Aorta (tissue), 5 donors: Measurements from ENCODE around the gene TPCN1. TPM values are rescaled to one million over a fixed set of nuclear protein-coding genes. Genes with fewer than 3 reads are reported as not detected.
A peak's percentile ranks its signal among the peaks of the same experiment; 100 is the strongest.
"Not testable (repeated sequence)": the region's sequence is repeated elsewhere in the genome, so short reads cannot be mapped to it uniquely, and the experiment has no call there.

Source experiments
- ATAC-seq: fragments of 200-7000 bp; cut with Tn5 transposase; one replicate; pipeline ENCODE4 v1.9.1; 2022; ENCODE audit warnings: moderate library complexity; ENCODE audit not compliant: low FRiP score
- DNase-seq, 2 donors: peaks; one replicate each; pipeline ENCODE4 v3.0.0-alpha.2; 2020
- H3K27ac ChIP-seq, 2 donors: one replicate each; pipeline ENCODE4 v1.5.1; 2013; ENCODE audit warnings: low read length in 2 of 2, mild to moderate bottlenecking in 2 of 2, moderate library complexity in 2 of 2, control low read depth in 1 of 2, inconsistent platforms in 1 of 2, low read depth in 1 of 2
- H3K27me3 ChIP-seq, 2 donors: one replicate each; pipeline ENCODE4 v1.6.1; 2013; ENCODE audit warnings: control low read depth in 1 of 2, low read length in 1 of 2, mild to moderate bottlenecking in 1 of 2, moderate library complexity in 1 of 2; ENCODE audit not compliant: insufficient read depth in 2 of 2, control insufficient read depth in 1 of 2
- H3K36me3 ChIP-seq, 2 donors: one replicate each; pipeline ENCODE4 v1.6.1; 2013; ENCODE audit warnings: control low read depth in 1 of 2, low read length in 1 of 2, mild to moderate bottlenecking in 1 of 2; ENCODE audit not compliant: insufficient read depth in 2 of 2, control insufficient read depth in 1 of 2
- H3K4me1 ChIP-seq, 2 donors: one replicate each; pipeline ENCODE4 v1.6.1; 2013; ENCODE audit warnings: low read length in 2 of 2, control low read depth in 1 of 2, mild to moderate bottlenecking in 1 of 2, moderate library complexity in 1 of 2; ENCODE audit not compliant: insufficient read depth in 2 of 2, control insufficient read depth in 1 of 2
- H3K4me3 ChIP-seq, 2 donors: one replicate each; pipeline ENCODE4 v1.5.1; 2013; ENCODE audit warnings: low read length in 2 of 2, control low read depth in 1 of 2, mild to moderate bottlenecking in 1 of 2
- H3K9me3 ChIP-seq: one replicate; pipeline ENCODE4 v1.6.1; 2013; ENCODE audit warnings: mild to moderate bottlenecking, low read length; ENCODE audit not compliant: control insufficient read depth
- WGBS, 2 donors: extraction: QIAGEN DNeasy Blood & Tissue Kit; methylation state at CpG; one replicate each; pipeline ENCODE4 v1.1.7; 2013; 5-methylcytosine and 5-hydroxymethylcytosine counted together
- intact Hi-C, 2 donors: fragments of 100-400 bp; cut with DNase I; formaldehyde crosslinking; loops; one replicate each; pipeline versions ENCODE4 v1.14.2 to v1.15.0; 2022
- polyA plus RNA-seq, 2 donors: library from polyadenylated mRNA; stranded (reverse); fragments of 200-250 nt; gene quantifications; one replicate each; pipeline ENCODE4 v1.2.3, GENCODE V29; 2013
- total RNA-seq, 2 donors: library from RNA; stranded (reverse); fragmentation: NEBNext Ultra II Directional; extraction: Animal tissue kit (Norgen Biotek cat#: 25700); gene quantifications; one replicate each; pipeline ENCODE4 v1.2.1, GENCODE V29; 2021
- donor health status: healthy with polysubstance abuse.
- donor health status: Bipolar disorder and iron deficiency.
- donor health status: DM: no; HTN: no; CAD: no.
- donor health status: DM: no; HTN: no; CAD: no.
- donor health status: DM: yes; HTN: yes; CAD: no.

Gene TPCN1
- total and polyA plus RNA-seq, 4 donors: 21.4 to 128 (median 87.2) TPM

DNA sequence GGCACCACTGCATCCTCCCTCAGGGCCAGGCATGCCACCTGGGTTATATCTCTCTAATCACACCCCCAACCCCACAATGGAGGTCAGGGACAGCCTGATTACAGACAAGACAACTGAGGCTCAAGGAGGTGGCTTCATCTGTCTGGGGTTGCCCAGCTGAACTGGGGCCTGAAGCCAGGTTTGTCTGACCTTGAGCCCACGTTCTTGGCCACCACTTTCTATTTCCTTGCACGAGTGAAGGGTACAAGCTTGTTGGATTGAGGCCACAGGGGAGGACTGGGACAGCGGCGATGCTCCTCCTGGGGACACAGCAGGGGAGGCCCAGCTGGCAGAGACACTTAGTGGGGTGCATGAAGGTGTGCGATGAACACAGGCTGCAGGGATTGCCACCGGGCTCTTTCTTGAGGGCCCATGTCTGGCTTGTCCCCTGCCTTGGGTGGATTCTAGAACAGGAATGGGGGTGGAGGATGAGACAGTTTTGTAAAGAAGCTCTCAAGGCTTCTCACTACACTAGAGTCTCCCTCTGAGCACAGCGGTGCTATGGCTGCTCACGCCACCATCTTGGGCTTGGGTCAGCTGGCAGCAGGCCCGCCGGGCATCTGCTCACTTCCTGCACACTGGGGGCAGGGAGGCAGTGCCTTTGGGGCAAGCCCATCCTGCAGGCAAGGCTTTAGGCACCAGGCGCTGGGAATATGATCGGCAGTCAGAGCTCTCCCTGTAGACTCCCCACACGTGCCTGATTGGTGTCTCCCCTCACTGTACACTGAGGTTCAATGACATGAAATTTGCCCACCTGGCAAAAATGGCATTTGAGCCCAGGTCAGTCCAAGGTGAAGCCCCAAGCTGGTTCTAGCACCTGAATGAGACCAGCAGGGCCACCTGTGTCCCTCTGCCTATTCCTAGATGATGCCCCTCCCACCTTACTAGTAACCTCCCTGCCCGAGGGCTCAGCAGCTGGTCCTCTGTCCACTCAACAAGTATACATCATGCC is 19.8 kb upstream of the TPCN1 start:
- Histone ChIP-seq H3K4me3 (no peak overlapping the region), H3K27ac (no peak overlapping the region), H3K9me3 (no peaks in the 10 kb centered on the region), H3K27me3 (no peaks in the 10 kb centered on the region), H3K4me1 (no peaks in the 10 kb centered on the region), H3K36me3 (no peaks in the 10 kb centered on the region)
- DNase-seq (peak; percentile 41 to 61), ATAC-seq (no peak)
- 87 to 89% methylated on average over 14 of the region's 14 CpGs for WGBS, 2 donors
- intact Hi-C loops: no loop called here

DNA sequence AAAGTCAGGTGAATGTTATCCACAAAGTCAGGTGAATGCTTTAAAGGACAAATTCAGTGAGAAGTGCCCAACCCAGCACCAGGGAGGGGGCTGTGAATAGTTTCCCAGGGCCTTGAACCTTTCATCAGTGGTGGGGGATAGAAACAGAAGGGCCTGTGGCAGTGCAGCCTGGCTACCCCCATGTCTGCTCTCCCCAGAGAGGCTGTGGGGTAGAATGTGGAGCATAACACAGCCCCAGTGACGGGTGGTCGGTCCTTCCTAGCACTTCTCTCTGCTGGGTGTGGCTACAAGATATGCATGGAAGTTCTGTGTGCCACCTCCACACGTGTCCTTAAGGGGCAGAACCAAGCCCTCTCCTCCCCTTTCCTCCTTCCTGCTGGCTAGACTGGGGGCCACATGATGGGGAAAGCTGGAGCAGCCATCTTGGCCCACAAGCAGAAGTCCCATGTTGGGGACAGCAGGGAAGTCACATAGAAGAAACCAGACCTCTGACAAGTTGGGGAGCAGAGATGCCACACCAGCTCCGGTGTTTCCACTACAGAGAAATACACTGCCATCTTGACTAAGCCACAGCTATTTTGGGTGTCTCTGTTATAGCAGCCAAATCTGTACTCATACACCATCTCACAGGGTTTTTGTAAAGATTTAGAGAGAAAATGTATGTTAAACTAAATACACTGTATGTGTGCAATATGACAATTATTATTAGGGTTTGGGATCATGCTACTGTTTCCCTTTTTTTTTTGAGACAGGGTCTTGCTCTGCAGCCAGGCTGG is 18.8 kb upstream of the TPCN1 start:
- Histone ChIP-seq H3K4me3 (no peak overlapping the region), H3K4me1 (no peaks in the 10 kb centered on the region), H3K9me3 (no peaks in the 10 kb centered on the region), H3K27ac (no peak overlapping the region), H3K27me3 (no peaks in the 10 kb centered on the region), H3K36me3 (no peaks in the 10 kb centered on the region)
- intact Hi-C loops: no loop called here
- 94 to 95% methylated on average over 4 of the region's 4 CpGs for WGBS, 2 donors
- ATAC-seq (no peak), DNase-seq (peak; percentile 25 to 59)

DNA sequence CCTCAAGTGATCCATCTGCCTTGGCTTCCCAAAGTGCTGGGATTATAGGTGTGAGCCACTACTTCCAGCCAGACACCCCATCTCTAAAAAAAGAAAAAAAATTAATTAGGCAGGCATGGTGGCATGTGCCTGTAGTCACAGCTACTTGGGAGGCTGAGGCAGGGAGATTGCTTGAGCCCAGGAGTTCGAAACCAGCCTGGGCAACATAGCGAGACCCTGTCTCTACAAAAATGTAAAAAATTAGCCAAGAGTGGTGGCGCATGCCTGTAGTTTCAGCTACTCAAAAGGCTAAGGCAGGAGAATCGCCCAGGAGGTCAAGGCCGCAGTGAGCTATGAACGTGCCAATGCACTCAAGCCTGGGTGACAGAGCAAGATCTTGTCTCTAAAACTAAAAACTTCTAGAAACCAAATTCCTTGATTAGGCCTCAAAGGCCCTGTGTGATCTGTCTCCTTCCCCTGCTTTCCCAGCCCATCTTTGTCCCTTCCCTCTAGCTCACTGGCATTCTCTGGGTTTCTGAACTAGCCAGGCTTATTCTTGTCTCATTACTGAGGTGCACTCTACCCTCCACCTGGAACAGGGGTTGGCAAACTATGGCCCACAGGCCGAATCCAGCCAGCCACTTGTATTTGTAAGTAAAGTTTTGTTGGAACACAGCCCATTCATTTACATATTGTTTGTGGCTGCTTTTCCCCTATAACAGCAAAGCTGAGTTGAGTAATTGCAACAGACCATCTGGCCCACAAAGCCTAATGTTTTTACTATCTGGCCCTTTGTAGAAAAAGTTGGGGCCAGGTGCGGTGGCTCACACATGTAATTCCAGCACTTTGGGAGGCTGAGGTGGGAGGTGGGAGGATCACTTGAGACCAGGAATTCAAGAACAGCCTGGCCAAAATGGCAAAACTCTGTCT is 17.2 kb upstream of the TPCN1 start:
- 93 to 94% methylated on average over 8 of the region's 8 CpGs for WGBS, 2 donors
- no peaks in the 10 kb centered on the region for H3K4me1 ChIP-seq
- no peak overlapping the region for H3K27ac ChIP-seq

DNA sequence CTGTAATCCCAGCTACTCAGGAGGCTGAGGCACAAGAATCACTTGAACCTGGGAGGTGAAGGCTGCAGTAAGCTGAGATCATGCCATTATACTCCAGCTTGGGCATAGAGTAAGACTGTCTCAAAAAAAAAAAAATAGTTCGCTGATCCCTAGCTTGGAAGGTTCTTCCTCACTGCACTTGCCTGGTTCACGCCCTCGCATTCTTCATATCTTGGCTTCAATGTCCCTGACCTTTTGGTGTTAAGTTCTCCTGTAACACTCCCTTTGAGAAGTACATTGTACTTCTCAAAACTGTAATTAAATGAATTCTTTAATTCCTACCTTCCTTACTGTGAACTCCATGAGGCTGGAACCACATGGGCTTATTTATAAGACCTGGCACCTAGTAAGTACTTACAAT is 16.5 kb upstream of the TPCN1 start:
- intact Hi-C loops: no loop called here
- ATAC-seq: no peak
- DNase-seq: peak in 1 of 2 donors; percentile 7
- H3K9me3 ChIP-seq: no peaks in the 10 kb centered on the region
- H3K27ac ChIP-seq: no peak overlapping the region
- H3K4me1 ChIP-seq: no peaks in the 10 kb centered on the region
- H3K4me3 ChIP-seq: no peak overlapping the region
- WGBS, 2 donors: 93 to 94% methylated on average over 3 of the region's 3 CpGs
- no peaks in the 10 kb centered on the region for H3K36me3 ChIP-seq
- no peaks in the 10 kb centered on the region for H3K27me3 ChIP-seq

More for the DNA sequence above, 17.2 kb upstream of the TPCN1 start:
- H3K9me3 ChIP-seq: no peaks in the 10 kb centered on the region
- intact Hi-C loops: no loop called here
- no peaks in the 10 kb centered on the region for H3K27me3 ChIP-seq
- no peaks in the 10 kb centered on the region for H3K36me3 ChIP-seq
- ATAC-seq (no peak), DNase-seq (peak in 1 of 2 donors; percentile 36)
- H3K4me3 ChIP-seq: no peak overlapping the region

DNA sequence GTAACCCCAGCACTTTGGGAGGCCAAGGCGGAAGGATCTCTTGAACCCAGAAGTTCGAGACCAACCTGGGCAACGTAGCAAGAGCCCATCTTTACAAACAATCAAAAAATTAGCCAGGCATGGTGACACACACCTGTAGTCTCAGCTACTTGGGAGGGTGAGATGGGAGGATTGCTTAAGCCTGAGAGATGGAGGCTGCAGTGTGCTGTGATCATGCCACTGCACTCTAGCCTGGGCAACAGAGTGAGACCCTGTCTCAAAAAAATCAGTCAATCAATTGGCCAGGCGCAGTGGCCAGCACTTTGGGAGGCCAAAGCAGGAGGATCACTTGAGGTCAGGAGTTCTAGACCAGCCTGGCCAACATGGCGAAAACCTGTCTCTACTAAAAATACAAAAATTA is 14.5 kb upstream of the TPCN1 start:
- H3K9me3 ChIP-seq, intact Hi-C loops, H3K36me3 ChIP-seq, ATAC-seq, H3K27me3 ChIP-seq, H3K4me3 ChIP-seq, H3K4me1 ChIP-seq: not testable (repeated sequence)
- H3K27ac ChIP-seq: peak overlapping the region in 1 of 2 donors; percentile 48
- 96 to 98% methylated on average over 5 of the region's 5 CpGs for WGBS, 2 donors
- peak in 1 of 2 donors; percentile 32 for DNase-seq

DNA sequence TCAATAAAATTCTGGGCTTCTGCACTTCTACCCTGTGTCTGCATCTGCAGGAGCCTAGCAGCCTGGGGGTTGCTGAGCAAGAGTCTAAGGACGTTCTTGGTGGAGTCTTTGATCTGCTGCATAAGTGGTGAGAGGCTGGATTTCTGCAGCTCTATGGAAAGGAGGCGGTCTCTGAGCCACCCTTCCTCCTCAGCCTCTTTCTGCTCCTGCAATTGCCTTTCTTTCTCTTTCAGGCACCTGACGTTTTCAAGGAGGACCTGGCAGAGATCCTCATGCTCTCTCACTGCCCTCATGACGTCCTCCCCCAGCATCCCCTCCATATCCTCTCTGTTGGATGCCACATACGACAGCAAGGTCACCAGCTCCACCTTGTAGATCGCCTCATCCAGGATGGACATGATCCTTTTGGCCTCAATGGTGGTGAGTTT is 13.6 kb upstream of the TPCN1 start:
- no peaks in the 10 kb centered on the region for H3K4me1 ChIP-seq
- WGBS, 2 donors: 81 to 87% methylated on average over 6 of the region's 6 CpGs
- peak overlapping the region in 1 of 2 donors; percentile 1 for H3K27ac ChIP-seq
- H3K36me3 ChIP-seq: no peaks in the 10 kb centered on the region
- no peak overlapping the region for H3K4me3 ChIP-seq
- intact Hi-C loops: no loop called here
- H3K9me3 ChIP-seq: no peaks in the 10 kb centered on the region
- peak in 1 of 2 donors; percentile 52 for DNase-seq
- no peaks in the 10 kb centered on the region for H3K27me3 ChIP-seq
- no peak for ATAC-seq

DNA sequence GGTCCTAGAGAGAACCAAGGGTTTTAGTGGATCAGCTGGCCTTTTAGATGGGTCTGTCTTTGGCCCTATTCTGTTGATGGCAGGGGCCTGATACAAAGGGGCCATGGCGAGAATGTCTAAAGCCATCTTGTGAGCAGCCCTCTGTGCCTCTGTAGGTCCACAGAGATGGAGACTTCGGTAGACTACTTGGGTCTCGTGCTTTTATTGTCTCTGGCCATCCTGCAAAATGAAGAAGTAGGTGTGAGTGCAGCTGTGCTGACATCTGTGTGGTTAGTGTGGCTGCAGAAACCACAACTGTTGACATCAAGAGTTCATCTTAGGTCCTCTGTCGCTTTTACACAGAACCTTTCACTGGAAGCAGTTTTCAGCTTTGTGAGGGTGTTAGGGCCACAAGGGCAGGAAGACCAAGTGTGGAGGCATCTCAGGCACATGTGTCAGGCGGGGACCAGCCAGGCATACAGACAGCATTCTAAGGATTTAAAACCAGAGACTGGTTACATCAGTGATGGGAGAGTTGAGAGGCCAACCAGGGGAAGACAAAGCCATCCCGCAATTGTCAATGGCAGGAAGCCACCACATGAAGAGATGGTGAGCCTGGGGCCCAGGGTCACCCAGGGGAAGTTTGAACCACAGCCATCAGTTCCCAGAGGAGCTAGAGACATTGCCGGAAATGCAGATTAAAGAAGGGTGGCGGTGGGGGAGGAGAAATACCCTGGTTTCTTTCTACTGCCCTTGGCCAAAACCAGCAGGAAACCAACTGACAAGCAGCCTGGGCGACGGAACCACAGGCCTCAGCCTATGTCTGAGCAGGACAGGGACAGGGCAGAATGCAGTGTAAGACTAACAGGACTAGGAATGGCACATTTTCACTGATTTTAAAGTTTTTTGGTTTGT is 13.0 kb upstream of the TPCN1 start:
- intact Hi-C loops: no loop called here
- H3K4me3 ChIP-seq: no peak overlapping the region
- no peaks in the 10 kb centered on the region for H3K36me3 ChIP-seq
- H3K4me1 ChIP-seq: no peaks in the 10 kb centered on the region
- H3K27ac ChIP-seq: peak overlapping the region in 1 of 2 donors; percentile 1
- 52 to 54% methylated on average over 10 of the region's 10 CpGs for WGBS, 2 donors
- DNase-seq (peak; percentile 57 to 85), ATAC-seq (peak; percentile 50)
- no peaks in the 10 kb centered on the region for H3K27me3 ChIP-seq
- no peaks in the 10 kb centered on the region for H3K9me3 ChIP-seq
